DND-41 (cell line): ENCODE results near the gene ZFAND5.

Experiments
- ATAC-seq: fragments of 200-7000 bp; cut with Tn5 transposase; 3 replicates; pipeline ENCODE4 v1.9.1; 2021; ENCODE audit warnings: low read depth; ENCODE audit not compliant: insufficient read depth
- DNase-seq: peaks from one replicate; pipeline ENCODE4 v3.0.0-alpha.2; 2020
- H2AFZ ChIP-seq: 2 replicates; pipeline ENCODE4 v1.6.0; 2012; ENCODE audit warnings: low read depth, low read length
- H3K27ac ChIP-seq: 2 replicates; pipeline ENCODE4 v1.5.1; 2012; ENCODE audit warnings: low read length, inconsistent platforms
- H3K27me3 ChIP-seq: fragments of 200-600 bp; sonication (generic); 2 replicates; pipeline ENCODE4 v1.6.0; 2012; ENCODE audit warnings: low read length, mild to moderate bottlenecking, inconsistent platforms; ENCODE audit not compliant: insufficient read depth, poor library complexity
- H3K36me3 ChIP-seq: 2 replicates; pipeline ENCODE4 v1.5.1; 2012; ENCODE audit warnings: low read length, inconsistent platforms; ENCODE audit not compliant: insufficient read depth
- H3K4me1 ChIP-seq: 2 replicates; pipeline ENCODE4 v1.5.1; 2012; ENCODE audit warnings: mild to moderate bottlenecking, low read length; ENCODE audit not compliant: insufficient read depth
- H3K4me2 ChIP-seq: 2 replicates; pipeline ENCODE4 v1.6.0; 2012; ENCODE audit warnings: mild to moderate bottlenecking, moderate library complexity, low read length, inconsistent platforms; ENCODE audit not compliant: insufficient read depth
- H3K4me3 ChIP-seq, 2 experiments: fragments of 200-600 bp in 1 of 2; shearing (Covaris generic) in 1 of 2; 2 replicates each; pipeline ENCODE4 v1.5.1; 2012 to 2016; ENCODE audit warnings: inconsistent platforms in 2 of 2, low read length in 2 of 2, mild to moderate bottlenecking in 2 of 2, low read depth in 1 of 2, moderate library complexity in 1 of 2
- H3K79me2 ChIP-seq: 2 replicates; pipeline ENCODE4 v1.6.0; 2012; ENCODE audit warnings: low read length, inconsistent platforms; ENCODE audit not compliant: insufficient read depth
- H3K9ac ChIP-seq: 2 replicates; pipeline ENCODE4 v1.6.0; 2012; ENCODE audit warnings: low read depth, mild to moderate bottlenecking, inconsistent platforms, low read length, moderate library complexity
- H3K9me3 ChIP-seq: 2 replicates; pipeline ENCODE4 v1.5.1; 2012; ENCODE audit warnings: low read length, moderate library complexity, mild to moderate bottlenecking, inconsistent platforms; ENCODE audit not compliant: insufficient read depth, severe bottlenecking
- H4K20me1 ChIP-seq: 2 replicates; pipeline ENCODE4 v1.6.0; 2012; ENCODE audit warnings: low read length; ENCODE audit not compliant: insufficient read depth
- EZH2 ChIP-seq: IDR thresholded peaks from 3 replicates; pipeline ENCODE4 v1.6.1; 2012; ENCODE audit warnings: borderline replicate concordance, low read depth, mild to moderate bottlenecking, moderate library complexity, low read length, inconsistent platforms; ENCODE audit not compliant: severe bottlenecking
- TF ChIP-seq, protein P1 (sequence below): IDR thresholded peaks from 2 replicates; pipeline ENCODE4 v1.5.1; 2012; ENCODE audit warnings: borderline replicate concordance, low read length, moderate library complexity, mild to moderate bottlenecking; ENCODE audit not compliant: poor library complexity, severe bottlenecking; ENCODE audit errors: extremely low read depth

ZFAND5 gene, protein sequence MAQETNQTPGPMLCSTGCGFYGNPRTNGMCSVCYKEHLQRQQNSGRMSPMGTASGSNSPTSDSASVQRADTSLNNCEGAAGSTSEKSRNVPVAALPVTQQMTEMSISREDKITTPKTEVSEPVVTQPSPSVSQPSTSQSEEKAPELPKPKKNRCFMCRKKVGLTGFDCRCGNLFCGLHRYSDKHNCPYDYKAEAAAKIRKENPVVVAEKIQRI

DNA sequence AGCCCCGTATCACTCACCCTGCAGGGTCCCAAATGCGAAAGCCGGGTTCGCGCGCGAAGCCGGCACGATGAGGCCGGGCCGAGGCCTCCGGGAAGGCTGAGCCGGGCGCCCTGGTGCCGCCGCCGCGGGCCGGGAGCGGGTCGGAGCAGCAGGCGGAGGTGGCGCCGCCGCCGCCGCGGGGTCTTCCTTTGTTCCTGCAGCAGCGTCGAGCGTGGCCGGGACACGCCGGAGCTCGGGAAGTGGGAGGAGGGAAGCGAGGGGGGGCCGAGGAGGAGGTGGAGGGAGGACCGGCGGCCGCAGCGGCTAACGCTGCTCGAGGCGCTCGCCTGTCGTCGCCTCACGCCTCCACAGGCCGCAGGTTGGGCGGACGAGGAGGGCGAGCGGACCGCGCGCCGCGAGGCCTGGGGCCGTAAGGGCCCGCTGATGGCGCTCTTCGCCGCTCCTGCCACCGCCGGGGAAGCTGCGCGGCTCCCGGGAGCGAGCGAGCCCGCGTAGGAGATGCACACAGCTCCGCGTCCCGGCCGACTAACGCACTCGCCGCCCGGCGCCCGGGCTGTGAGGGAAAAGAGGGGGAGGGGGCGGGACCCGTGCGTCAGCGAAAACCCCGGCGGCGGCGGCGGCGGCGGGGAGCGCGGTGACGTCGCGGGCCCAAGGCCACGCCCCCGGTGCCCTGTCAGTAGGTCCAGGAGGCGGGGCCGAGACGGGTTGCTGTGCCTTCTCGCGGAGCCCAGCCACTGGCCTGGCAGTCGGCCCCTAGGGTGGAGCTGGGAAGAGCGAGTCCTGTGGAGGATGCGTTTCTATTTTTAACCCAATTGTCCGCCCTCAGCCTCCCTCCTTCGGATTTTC, at the start of gene ZFAND5:
Gene ZFAND5 (minus strand): TSS at position 530 of the 846 bp plus-strand sequence. CDS start 4,430 bp downstream, outside the sequence.
- ATAC-seq (peak; percentile 79), DNase-seq (peak; percentile 90)
- peak within 1 kb of the TSS; percentile 93 for H3K27ac ChIP-seq
- peaks cover 40% of the 10 kb centered on the region for H4K20me1 ChIP-seq
- peak within 1 kb of the TSS; percentile 77 for H2AFZ ChIP-seq
- H3K4me3 ChIP-seq = peak within 1 kb of the TSS; percentile 59 to 83
- no peaks in the 10 kb centered on the region for H3K27me3 ChIP-seq
- peaks cover 54% of the 10 kb centered on the region for H3K79me2 ChIP-seq
- peaks cover 34% of the 10 kb centered on the region for H3K36me3 ChIP-seq
- peaks cover 37% of the 10 kb centered on the region for H3K4me1 ChIP-seq
- no peaks in the 10 kb centered on the region for H3K9me3 ChIP-seq
- H3K9ac ChIP-seq = peak within 1 kb of the TSS; percentile 78
- peak within 1 kb of the TSS; percentile 92 for H3K4me2 ChIP-seq
- TF ChIP-seq, protein P1, sequence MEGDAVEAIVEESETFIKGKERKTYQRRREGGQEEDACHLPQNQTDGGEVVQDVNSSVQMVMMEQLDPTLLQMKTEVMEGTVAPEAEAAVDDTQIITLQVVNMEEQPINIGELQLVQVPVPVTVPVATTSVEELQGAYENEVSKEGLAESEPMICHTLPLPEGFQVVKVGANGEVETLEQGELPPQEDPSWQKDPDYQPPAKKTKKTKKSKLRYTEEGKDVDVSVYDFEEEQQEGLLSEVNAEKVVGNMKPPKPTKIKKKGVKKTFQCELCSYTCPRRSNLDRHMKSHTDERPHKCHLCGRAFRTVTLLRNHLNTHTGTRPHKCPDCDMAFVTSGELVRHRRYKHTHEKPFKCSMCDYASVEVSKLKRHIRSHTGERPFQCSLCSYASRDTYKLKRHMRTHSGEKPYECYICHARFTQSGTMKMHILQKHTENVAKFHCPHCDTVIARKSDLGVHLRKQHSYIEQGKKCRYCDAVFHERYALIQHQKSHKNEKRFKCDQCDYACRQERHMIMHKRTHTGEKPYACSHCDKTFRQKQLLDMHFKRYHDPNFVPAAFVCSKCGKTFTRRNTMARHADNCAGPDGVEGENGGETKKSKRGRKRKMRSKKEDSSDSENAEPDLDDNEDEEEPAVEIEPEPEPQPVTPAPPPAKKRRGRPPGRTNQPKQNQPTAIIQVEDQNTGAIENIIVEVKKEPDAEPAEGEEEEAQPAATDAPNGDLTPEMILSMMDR = peak; percentile 7
- no peak for TF ChIP-seq EZH2

DNA sequence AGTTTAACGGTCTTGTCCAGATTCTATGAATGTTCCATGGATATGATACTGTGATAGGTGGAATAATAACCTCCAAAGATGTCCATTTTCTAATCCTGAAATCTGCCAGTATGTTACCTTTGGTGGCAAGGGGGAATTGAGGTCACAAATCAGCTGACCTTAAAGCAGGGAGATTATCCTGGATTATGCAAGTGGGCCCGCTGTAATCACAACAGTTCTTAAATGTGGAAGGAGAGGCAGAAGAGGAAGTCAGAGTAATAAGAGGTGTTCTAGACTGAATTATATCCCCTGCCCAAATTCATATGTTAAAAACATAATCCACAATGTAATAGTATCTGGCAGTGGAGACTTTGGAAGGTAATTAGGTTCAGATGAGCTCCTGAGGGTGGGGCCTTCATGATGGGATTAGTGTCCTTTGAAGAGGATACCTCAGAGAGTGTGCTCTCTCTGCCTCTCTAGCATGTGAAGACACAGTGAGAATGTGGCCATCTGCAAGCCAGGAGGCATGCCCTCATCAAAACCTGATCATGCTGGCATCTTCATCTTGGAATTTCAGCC, 47.6 kb upstream of the ZFAND5 start:
- Histone ChIP-seq H3K27ac (no peak overlapping the region), H4K20me1 (no peaks in the 10 kb centered on the region), H3K4me3 (no peak overlapping the region), H3K4me1 (no peaks in the 10 kb centered on the region), H3K36me3 (no peaks in the 10 kb centered on the region), H3K4me2 (no peak overlapping the region), H2AFZ (no peak overlapping the region), H3K9ac (no peak overlapping the region), H3K79me2 (no peaks in the 10 kb centered on the region), H3K9me3 (no peaks in the 10 kb centered on the region), H3K27me3 (no peaks in the 10 kb centered on the region)
- no peak for DNase-seq
- TF ChIP-seq, protein P1 = no peak
- no peak for TF ChIP-seq EZH2
- ATAC-seq = no peak

DNA sequence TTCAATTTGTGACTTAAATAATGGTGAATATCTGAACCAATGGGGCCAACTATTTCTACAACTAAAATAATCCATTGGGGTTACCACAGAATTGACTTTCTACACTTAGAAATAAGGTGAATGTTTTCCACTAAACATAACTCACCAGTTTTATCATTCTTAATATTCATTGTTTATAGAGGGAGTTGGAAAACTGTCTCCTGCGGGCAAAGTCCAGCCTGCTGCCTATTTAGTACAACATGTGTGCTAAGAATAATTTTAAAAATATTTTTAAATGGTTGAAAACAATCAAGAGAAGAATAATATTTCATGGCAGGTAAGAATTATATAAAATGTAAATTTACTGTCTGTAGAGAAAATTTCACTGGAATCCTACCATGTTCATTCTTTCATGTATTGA, 45.2 kb upstream of the ZFAND5 start:
- no peak overlapping the region for H3K4me2 ChIP-seq
- no peaks in the 10 kb centered on the region for H3K79me2 ChIP-seq
- H3K9me3 ChIP-seq = no peaks in the 10 kb centered on the region
- H3K4me1 ChIP-seq = no peaks in the 10 kb centered on the region
- H3K9ac ChIP-seq = no peak overlapping the region
- no peaks in the 10 kb centered on the region for H3K27me3 ChIP-seq
- H3K4me3 ChIP-seq = no peak overlapping the region
- ATAC-seq (no peak), DNase-seq (no peak)
- no peak overlapping the region for H2AFZ ChIP-seq
- no peaks in the 10 kb centered on the region for H3K36me3 ChIP-seq
- TF ChIP-seq, protein P1 = no peak
- TF ChIP-seq EZH2 = no peak
- no peaks in the 10 kb centered on the region for H4K20me1 ChIP-seq
- no peak overlapping the region for H3K27ac ChIP-seq
